Measurements from ENCODE around the gene PIP4K2C. TPM values are rescaled to one million over a fixed set of nuclear protein-coding genes. Genes with fewer than 3 reads are reported as not detected.

PIP4K2C gene
- total and polyA plus RNA-seq, 7 experiments from 2014 or later: 18.5 to 29.7 (median 21.9) TPM

DNA sequence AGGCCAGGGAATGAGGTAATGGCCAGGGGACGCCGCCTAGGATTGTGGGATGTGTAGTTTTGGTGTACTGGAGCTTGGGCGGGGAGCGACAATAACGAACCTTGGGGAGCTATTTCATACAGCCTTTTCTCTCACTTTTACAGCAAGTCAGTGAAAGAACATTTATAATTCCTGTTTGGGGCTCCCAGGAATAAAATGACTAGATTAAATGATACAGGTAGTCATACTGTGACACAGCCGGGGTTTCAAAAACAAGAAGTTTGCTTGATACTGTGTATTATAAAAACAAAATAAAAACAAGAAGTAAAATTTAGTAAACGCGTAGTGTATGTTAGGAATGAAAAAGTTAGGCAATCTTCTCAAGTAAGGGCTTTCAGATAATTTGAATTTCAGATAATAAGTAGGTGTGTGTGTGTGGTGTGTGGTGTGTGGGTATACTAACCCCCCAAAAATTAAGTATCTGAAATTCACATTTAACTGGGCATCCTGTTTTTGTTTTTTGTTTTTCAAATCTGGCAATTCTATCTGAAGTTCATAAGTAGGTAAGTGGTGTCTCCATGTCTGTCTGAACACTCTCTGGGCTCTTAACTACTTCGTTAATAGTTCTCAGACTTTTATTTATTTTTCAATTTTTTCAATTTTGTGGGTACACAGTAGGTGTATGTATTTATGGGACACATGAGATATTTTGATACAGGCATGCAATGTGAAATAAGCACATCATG lies 43.5 kb upstream of the PIP4K2C start:
- H3K9me3 Mint-ChIP-seq: no peaks in the 10 kb centered on the region
- peaks cover 10 to 16% of the 10 kb centered on the region in 2 donors for H3K4me1 ChIP-seq (ENCODE audit: control insufficient read depth in 2 of 2, insufficient read depth in 2 of 2, low read length in 2 of 2)

DNA sequence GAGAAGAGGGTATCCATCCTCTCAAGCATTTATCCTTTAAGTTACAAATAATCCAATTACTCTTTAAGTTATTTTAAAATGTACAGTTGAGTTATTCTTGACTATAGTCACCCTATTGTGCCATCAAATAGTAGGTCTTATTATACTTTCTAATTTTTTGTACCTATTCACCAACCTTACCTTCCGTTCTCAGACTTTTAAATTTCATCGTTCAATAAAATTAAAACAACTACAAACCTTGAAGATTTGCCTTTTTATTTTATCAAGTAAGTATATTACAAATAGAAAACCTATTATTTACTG lies 43.0 kb upstream of the PIP4K2C start:
- peak overlapping the region in 2 of 9 donors; percentile 86 to 89 for H3K27ac Mint-ChIP-seq
- Histone ChIP-seq H3K4me3 (ENCODE audit: low read length) (no peak overlapping the region), H3K27ac (ENCODE audit: low read depth, low read length) (no peak overlapping the region), H3K27me3 (ENCODE audit: control insufficient read depth in 2 of 2, insufficient read depth in 2 of 2, low read length in 2 of 2) (no peaks in the 10 kb centered on the region), H3K4me1 (ENCODE audit: control insufficient read depth in 2 of 2, insufficient read depth in 2 of 2, low read length in 2 of 2) (peaks cover 10 to 16% of the 10 kb centered on the region in 2 donors), H3K36me3 (ENCODE audit: control insufficient read depth in 2 of 3, insufficient read depth in 3 of 3, low read length in 3 of 3) (peaks cover 0 to 4% (median 0%) of the 10 kb centered on the region in 3 experiments), H3K9me3 (ENCODE audit: control insufficient read depth in 2 of 3, low read length in 3 of 3) (no peaks in the 10 kb centered on the region)
- H3K27me3 Mint-ChIP-seq: peaks cover 0 to 28% (median 0%) of the 10 kb centered on the region in 5 donors
- peaks cover 0 to 5% (median 0%) of the 10 kb centered on the region in 5 donors for H3K36me3 Mint-ChIP-seq
- ATAC-seq (no peak), DNase-seq (no peak)
- H3K9me3 Mint-ChIP-seq: no peaks in the 10 kb centered on the region
- H3K4me1 Mint-ChIP-seq: peaks cover 28 to 64% (median 55%) of the 10 kb centered on the region in 7 donors
- intact Hi-C loops (cut with micrococcal nuclease): no loop called here
- ChIA-PET POLR2A (interaction anchor here (1.0 kb wide), 1 partner anchor 93 kb away, joined by 3 read pairs; no protein-coding TSS in a partner anchor), CTCF (interaction anchor here (0.9 kb wide), 1 partner anchor 38 kb away, joined by 5 read pairs; no protein-coding TSS in a partner anchor)
- peak overlapping the region in 6 of 10 donors; percentile 88 to 100 (median 98) for H3K4me3 Mint-ChIP-seq

More for the DNA sequence above, 43.5 kb upstream of the PIP4K2C start:
- H3K27me3 ChIP-seq (ENCODE audit: control insufficient read depth in 2 of 2, insufficient read depth in 2 of 2, low read length in 2 of 2): no peaks in the 10 kb centered on the region
- Mint-ChIP-seq H3K27ac (peak overlapping the region; percentile 85 to 96 (median 92)), H3K27me3 (peaks cover 0 to 28% (median 0%) of the 10 kb centered on the region in 5 donors), H3K4me1 (peaks cover 28 to 64% (median 55%) of the 10 kb centered on the region in 7 donors), H3K4me3 (peak overlapping the region; percentile 88 to 100 (median 98)), H3K36me3 (peaks cover 0 to 5% (median 0%) of the 10 kb centered on the region in 5 donors)
- peak overlapping the region; percentile 74 for H3K4me3 ChIP-seq (ENCODE audit: low read length)
- intact Hi-C loops (cut with micrococcal nuclease): loop anchor here (1.0 to 2.0 kb wide), 7 partner anchors 27 to 194 kb away; partner anchors contain the start of genes DDIT3 (in 2 of the 2), GLI1 (in 2 of the 2) and PIP4K2C (in 2 of the 2)
- H3K36me3 ChIP-seq (ENCODE audit: control insufficient read depth in 2 of 3, insufficient read depth in 3 of 3, low read length in 3 of 3): peaks cover 0 to 4% (median 0%) of the 10 kb centered on the region in 3 experiments
- CTCF ChIA-PET: interaction anchor here (0.8 kb wide), 1 partner anchor 88 kb away, joined by 4 read pairs; no protein-coding TSS in a partner anchor
- peak overlapping the region; percentile 88 for H3K27ac ChIP-seq (ENCODE audit: low read depth, low read length)
- DNase-seq (no peak), ATAC-seq (no peak)
- POLR2A ChIA-PET: interaction anchor here (0.6 to 2.6 kb wide), 6 partner anchors 20 to 70 kb away, joined by 3 to 7 read pairs (median 4); partner anchors contain the start of gene DDIT3
- H3K9me3 ChIP-seq (ENCODE audit: control insufficient read depth in 2 of 3, low read length in 3 of 3): no peaks in the 10 kb centered on the region

DNA sequence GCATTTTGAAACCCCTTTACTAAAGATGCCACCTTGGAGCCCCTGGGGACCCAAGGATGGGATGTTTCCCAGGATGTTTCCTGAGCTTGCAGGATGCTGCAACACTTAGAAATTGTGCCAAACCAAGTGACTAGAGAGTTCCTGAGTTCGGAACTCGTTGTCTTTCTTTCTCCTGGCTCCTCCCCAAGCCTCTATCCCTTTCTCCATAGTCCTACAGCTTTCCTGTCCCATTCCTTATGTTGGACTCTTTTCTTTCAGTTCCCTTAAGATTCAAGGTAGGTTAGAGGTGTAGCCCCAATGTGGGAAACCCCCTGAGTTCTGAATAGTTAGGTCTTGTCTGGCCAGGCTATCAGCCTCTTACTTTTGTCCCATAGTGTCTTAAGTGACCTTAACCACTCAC lies 42.5 kb upstream of the PIP4K2C start:
- CTCF ChIA-PET: interaction anchor here (0.9 kb wide), 1 partner anchor 37 kb away, joined by 5 read pairs; no protein-coding TSS in a partner anchor
- Mint-ChIP-seq H3K9me3 (no peaks in the 10 kb centered on the region), H3K4me3 (peak overlapping the region in 8 of 10 donors; percentile 21 to 83 (median 54)), H3K4me1 (peaks cover 28 to 62% (median 52%) of the 10 kb centered on the region in 7 donors), H3K27me3 (peaks cover 0 to 28% (median 5%) of the 10 kb centered on the region in 5 donors), H3K36me3 (peaks cover 0 to 3% (median 0%) of the 10 kb centered on the region in 5 donors), H3K27ac (peak overlapping the region in 2 of 9 donors; percentile 29 to 46)
- Histone ChIP-seq H3K27me3 (ENCODE audit: control insufficient read depth in 2 of 2, insufficient read depth in 2 of 2, low read length in 2 of 2) (no peaks in the 10 kb centered on the region), H3K4me3 (ENCODE audit: low read length) (no peak overlapping the region), H3K4me1 (ENCODE audit: control insufficient read depth in 2 of 2, insufficient read depth in 2 of 2, low read length in 2 of 2) (peaks cover 10 to 16% of the 10 kb centered on the region in 2 donors), H3K9me3 (ENCODE audit: control insufficient read depth in 2 of 3, low read length in 3 of 3) (no peaks in the 10 kb centered on the region), H3K36me3 (ENCODE audit: control insufficient read depth in 2 of 3, insufficient read depth in 3 of 3, low read length in 3 of 3) (peaks cover 0 to 4% (median 0%) of the 10 kb centered on the region in 3 experiments), H3K27ac (ENCODE audit: low read depth, low read length) (no peak overlapping the region)
- intact Hi-C loops (cut with micrococcal nuclease): no loop called here
- DNase-seq (no peak), ATAC-seq (no peak)
- POLR2A ChIA-PET: interaction anchor here (1.0 kb wide), 1 partner anchor 94 kb away, joined by 3 read pairs; no protein-coding TSS in a partner anchor

DNA sequence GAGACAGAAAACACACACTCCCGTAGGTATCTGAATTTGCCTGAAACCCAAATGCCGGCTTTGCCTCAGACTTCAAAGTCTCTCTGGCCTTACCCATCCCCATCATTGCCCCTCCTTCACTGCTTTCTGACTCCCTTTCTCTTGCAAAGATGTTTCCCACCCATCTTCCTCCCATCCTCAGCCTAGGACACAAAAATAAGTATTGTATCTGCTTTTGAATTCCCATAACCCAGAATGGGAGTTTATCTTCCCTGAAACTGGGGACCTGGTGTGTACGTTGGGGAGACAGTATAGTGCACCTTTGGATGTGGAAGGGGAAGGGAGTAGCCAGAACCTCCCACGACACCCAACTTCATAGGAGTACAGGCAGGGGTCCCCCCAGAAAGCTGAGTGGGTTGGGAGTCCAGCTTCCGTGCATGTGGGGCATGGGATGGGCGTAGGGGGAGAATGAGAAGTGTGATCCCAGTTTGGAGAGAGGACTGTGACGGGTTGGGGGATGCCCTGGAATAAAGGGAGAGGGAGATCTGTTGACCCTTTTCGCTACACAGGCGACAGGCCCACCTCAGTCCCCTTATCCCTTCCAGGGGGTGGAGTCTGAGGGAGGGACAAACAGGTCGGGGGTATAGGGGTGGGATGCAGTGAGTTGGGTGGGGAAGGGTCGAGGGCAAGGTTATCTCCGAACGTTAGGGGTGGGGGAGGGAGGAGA lies 41.6 kb upstream of the PIP4K2C start:
- Mint-ChIP-seq H3K9me3 (no peaks in the 10 kb centered on the region), H3K36me3 (peaks cover 0 to 3% (median 0%) of the 10 kb centered on the region in 5 donors), H3K4me3 (peak overlapping the region; percentile 39 to 83 (median 69)), H3K4me1 (peaks cover 28 to 55% (median 46%) of the 10 kb centered on the region in 7 donors), H3K27me3 (peaks cover 0 to 30% (median 6%) of the 10 kb centered on the region in 5 donors), H3K27ac (peak overlapping the region in 2 of 9 donors; percentile 71 to 77)
- Histone ChIP-seq H3K27ac (ENCODE audit: low read depth, low read length) (no peak overlapping the region), H3K36me3 (ENCODE audit: control insufficient read depth in 2 of 3, insufficient read depth in 3 of 3, low read length in 3 of 3) (peaks cover 0 to 4% (median 0%) of the 10 kb centered on the region in 3 experiments), H3K27me3 (ENCODE audit: control insufficient read depth in 2 of 2, insufficient read depth in 2 of 2, low read length in 2 of 2) (no peaks in the 10 kb centered on the region), H3K4me3 (ENCODE audit: low read length) (peak overlapping the region; percentile 59), H3K9me3 (ENCODE audit: control insufficient read depth in 2 of 3, low read length in 3 of 3) (no peaks in the 10 kb centered on the region), H3K4me1 (ENCODE audit: control insufficient read depth in 2 of 2, insufficient read depth in 2 of 2, low read length in 2 of 2) (peaks cover 10 to 16% of the 10 kb centered on the region in 2 donors)
- CTCF ChIA-PET: no interaction called here
- ATAC-seq: no peak
- intact Hi-C loops (cut with micrococcal nuclease): no loop called here
- no peak for DNase-seq
- POLR2A ChIA-PET: interaction anchor here (1.0 kb wide), 1 partner anchor 95 kb away, joined by 3 read pairs; no protein-coding TSS in a partner anchor

DNA sequence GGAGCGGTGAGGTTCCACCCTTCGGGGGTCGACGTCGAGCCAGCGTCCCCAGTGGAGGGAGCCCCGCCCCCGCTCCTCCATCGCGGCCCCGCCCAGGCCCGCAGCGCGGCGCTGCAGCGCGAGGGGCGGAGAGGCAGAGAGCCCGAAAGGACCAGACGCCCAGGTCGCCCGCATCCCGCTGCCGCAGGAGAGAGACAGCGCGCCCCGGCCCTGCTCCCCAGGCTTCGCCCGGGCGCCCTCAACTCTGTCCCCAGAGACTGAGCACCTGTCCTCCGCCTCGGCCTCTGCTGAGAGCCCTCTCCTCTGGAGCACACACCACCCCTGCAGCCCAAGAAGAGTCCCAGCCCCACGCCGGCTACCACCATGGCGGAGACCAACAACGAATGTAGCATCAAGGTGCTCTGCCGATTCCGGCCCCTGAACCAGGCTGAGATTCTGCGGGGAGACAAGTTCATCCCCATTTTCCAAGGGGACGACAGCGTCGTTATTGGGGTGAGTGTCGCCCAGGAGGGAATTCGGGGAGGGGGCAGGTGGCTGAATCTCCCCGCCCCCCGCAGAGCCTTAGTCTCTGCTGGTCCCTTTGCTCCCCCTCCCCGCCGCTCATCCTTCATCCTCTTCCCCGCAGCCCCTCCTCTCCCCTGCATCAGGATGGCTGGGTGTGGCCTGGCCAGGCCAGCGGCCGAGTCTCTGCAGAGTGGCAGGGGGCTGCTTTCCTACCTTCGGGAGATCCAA lies 40.9 kb upstream of the PIP4K2C start, which contains the start of gene KIF5A:
KIF5A (plus strand) TSS at position 136 of the 732 bp plus-strand sequence; CDS start at position 364, 228 bp downstream.
- peak within 1 kb of the TSS; percentile 59 for H3K4me3 ChIP-seq (ENCODE audit: low read length)
- Mint-ChIP-seq H3K36me3 (no peaks in the 10 kb centered on the region), H3K9me3 (no peaks in the 10 kb centered on the region), H3K27me3 (peaks cover 0 to 33% (median 6%) of the 10 kb centered on the region in 5 donors), H3K4me3 (peak within 1 kb of the TSS; percentile 61 to 83 (median 77)), H3K4me1 (peaks cover 22 to 50% (median 41%) of the 10 kb centered on the region in 7 donors), H3K27ac (peak within 1 kb of the TSS in 3 of 9 donors; percentile 31 to 77 (median 71))
- peaks cover 10 to 16% of the 10 kb centered on the region in 2 donors for H3K4me1 ChIP-seq (ENCODE audit: control insufficient read depth in 2 of 2, insufficient read depth in 2 of 2, low read length in 2 of 2)
- CTCF ChIA-PET: no interaction called here
- H3K9me3 ChIP-seq (ENCODE audit: control insufficient read depth in 2 of 3, low read length in 3 of 3): no peaks in the 10 kb centered on the region
- POLR2A ChIA-PET: no interaction called here
- intact Hi-C loops (cut with micrococcal nuclease): no loop called here
- H3K27ac ChIP-seq (ENCODE audit: low read depth, low read length): peak within 1 kb of the TSS; percentile 47
- ATAC-seq (peak; percentile 53), DNase-seq (peak; percentile 25 to 76 (median 47))
- H3K36me3 ChIP-seq (ENCODE audit: control insufficient read depth in 2 of 3, insufficient read depth in 3 of 3, low read length in 3 of 3): peaks cover 0 to 4% (median 0%) of the 10 kb centered on the region in 3 experiments
- H3K27me3 ChIP-seq (ENCODE audit: control insufficient read depth in 2 of 2, insufficient read depth in 2 of 2, low read length in 2 of 2): no peaks in the 10 kb centered on the region
